ENCODE measurements around the gene MLLT6. TPM values are rescaled to one million over a fixed set of nuclear protein-coding genes. Genes with fewer than 3 reads are reported as not detected.
A peak's percentile ranks its signal among the peaks of the same experiment; 100 is the strongest.

MLLT6 gene
- total and polyA plus RNA-seq, 2 of the 13 experiments (the other 11 are each of a cell fraction or from before 2014, with no cell fraction given) = 50.7 to 69.5 TPM

- no peak for TF ChIP-seq EP300 (IDR thresholded peaks at IDR 0.05; ENCODE audit: low read depth in 2 of 2, low read length in 2 of 2)
- TF ChIP-seq EP300 (CRISPR knock-in tag; IDR thresholded peaks at IDR 0.05; ENCODE audit: borderline replicate concordance) = no peak
- TF ChIP-seq CEBPG (CRISPR knock-in tag; IDR thresholded peaks at IDR 0.05) = no peak
- TF ChIP-seq, protein P1, sequence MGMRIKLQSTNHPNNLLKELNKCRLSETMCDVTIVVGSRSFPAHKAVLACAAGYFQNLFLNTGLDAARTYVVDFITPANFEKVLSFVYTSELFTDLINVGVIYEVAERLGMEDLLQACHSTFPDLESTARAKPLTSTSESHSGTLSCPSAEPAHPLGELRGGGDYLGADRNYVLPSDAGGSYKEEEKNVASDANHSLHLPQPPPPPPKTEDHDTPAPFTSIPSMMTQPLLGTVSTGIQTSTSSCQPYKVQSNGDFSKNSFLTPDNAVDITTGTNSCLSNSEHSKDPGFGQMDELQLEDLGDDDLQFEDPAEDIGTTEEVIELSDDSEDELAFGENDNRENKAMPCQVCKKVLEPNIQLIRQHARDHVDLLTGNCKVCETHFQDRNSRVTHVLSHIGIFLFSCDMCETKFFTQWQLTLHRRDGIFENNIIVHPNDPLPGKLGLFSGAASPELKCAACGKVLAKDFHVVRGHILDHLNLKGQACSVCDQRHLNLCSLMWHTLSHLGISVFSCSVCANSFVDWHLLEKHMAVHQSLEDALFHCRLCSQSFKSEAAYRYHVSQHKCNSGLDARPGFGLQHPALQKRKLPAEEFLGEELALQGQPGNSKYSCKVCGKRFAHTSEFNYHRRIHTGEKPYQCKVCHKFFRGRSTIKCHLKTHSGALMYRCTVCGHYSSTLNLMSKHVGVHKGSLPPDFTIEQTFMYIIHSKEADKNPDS (CRISPR knock-in tag; IDR thresholded peaks at IDR 0.05) = 0 out of 2 replicates have a peak, but pooled peaks have one; percentile 33
- TF ChIP-seq EEA1 (CRISPR knock-in tag; IDR thresholded peaks at IDR 0.05; ENCODE audit: borderline replicate concordance) = peak; percentile 37; the same call in 1 of the 2 replicates
- no peak for TF ChIP-seq ZNF615 (CRISPR knock-in tag; IDR thresholded peaks at IDR 0.05; ENCODE audit: borderline replicate concordance)
- 0 out of 2 replicates have a peak, but pooled peaks have one; percentile 22 for TF ChIP-seq NFIC (IDR thresholded peaks at IDR 0.05; ENCODE audit: low read length)
- 0 out of 2 replicates have a peak, but pooled peaks have one; percentile 10 for TF ChIP-seq ZNF749 (CRISPR knock-in tag; IDR thresholded peaks at IDR 0.05; ENCODE audit: borderline replicate concordance)
- no peak for TF ChIP-seq ZBTB20 (CRISPR knock-in tag; IDR thresholded peaks at IDR 0.05; ENCODE audit: borderline replicate concordance, low read depth)
- no peak for TF ChIP-seq ZNF513 (CRISPR knock-in tag; conservative IDR thresholded peaks at IDR 0.05)
- TF ChIP-seq WIZ (CRISPR knock-in tag; IDR thresholded peaks at IDR 0.05) = peak; percentile 51; the same call in 1 of the 2 replicates
- peak; percentile 79; the same call in 1 of the 2 replicates for TF ChIP-seq ZNF414 (CRISPR knock-in tag; IDR thresholded peaks at IDR 0.05)
- TF ChIP-seq, protein P2, sequence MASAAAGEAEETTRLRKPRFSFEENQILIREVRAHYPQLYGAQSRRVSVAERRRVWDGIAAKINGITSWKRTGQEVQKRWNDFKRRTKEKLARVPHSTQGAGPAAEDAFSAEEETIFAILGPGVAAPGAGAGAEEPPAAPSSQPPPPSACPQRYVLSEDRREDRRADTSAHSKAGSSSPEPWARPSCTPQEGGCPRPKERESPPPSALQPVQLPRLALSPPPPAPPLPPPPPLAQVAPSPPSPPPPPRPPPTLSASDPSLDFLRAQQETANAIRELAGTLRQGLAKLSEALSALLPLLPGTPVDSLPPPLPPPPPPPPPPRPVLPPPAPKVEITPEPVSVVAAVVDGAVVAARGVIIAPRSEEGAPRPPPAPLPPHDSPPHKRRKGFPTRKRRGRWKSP (CRISPR knock-in tag; IDR thresholded peaks at IDR 0.05) = no peak
- peak; percentile 91; the same call in 1 of the 2 replicates for TF ChIP-seq NCOA1 (CRISPR knock-in tag; IDR thresholded peaks at IDR 0.05)
- 0 out of 2 replicates have a peak, but pooled peaks have one; percentile 14 for TF ChIP-seq SNAPC4 (CRISPR knock-in tag; IDR thresholded peaks at IDR 0.05)
- TF ChIP-seq ZNF891 (CRISPR knock-in tag; IDR thresholded peaks at IDR 0.05) = no peak
- peak; percentile 11; the same call in 1 of the 2 replicates for TF ChIP-seq ZNF556 (CRISPR knock-in tag; IDR thresholded peaks at IDR 0.05; ENCODE audit: borderline replicate concordance)
- no peak for TF ChIP-seq ZFY (CRISPR knock-in tag; IDR thresholded peaks at IDR 0.05)
Measured at GRCh38 chr17:38729368-38729885, 24.4 kb downstream of the MLLT6 start (continued).

All from HepG2 (cell line).